Sigmoid colon (tissue), 7 donors: ENCODE measurements around the gene C6orf89. TPM values are rescaled to one million over a fixed set of nuclear protein-coding genes. Genes with fewer than 3 reads are reported as not detected.

Experiments used
- DNase-seq: peaks from one replicate; pipeline ENCODE4 v3.0.0-alpha.2; 2019
- H3K27ac ChIP-seq, 4 donors: fragments of 200-600 bp; sonication (generic); one replicate each; pipeline ENCODE4 v1.5.1; 2016 to 2019; ENCODE audit warnings: mild to moderate bottlenecking in 1 of 4
- H3K27me3 ChIP-seq, 3 donors: fragments of 200-600 bp; sonication (generic); one replicate each; pipeline ENCODE4 v1.5.1; 2019; ENCODE audit warnings: mild to moderate bottlenecking in 1 of 3
- H3K36me3 ChIP-seq, 4 donors: fragments of 200-600 bp; sonication (generic); one replicate each; pipeline ENCODE4 v1.5.1; 2016 to 2019
- H3K4me1 ChIP-seq, 4 donors: fragments of 200-600 bp; sonication (generic); one replicate each; pipeline ENCODE4 v1.5.1; 2017 to 2019
- H3K4me3 ChIP-seq, 4 donors: fragments of 200-600 bp; sonication (generic); one replicate each; pipeline ENCODE4 v1.5.1; 2017 to 2019; ENCODE audit warnings: mild to moderate bottlenecking in 2 of 4, moderate library complexity in 1 of 4
- H3K9me3 ChIP-seq, 4 donors: fragments of 200-600 bp in 3 of 4; sonication (generic) in 3 of 4; one replicate each; pipeline versions ENCODE4 v1.5.1 to v1.6.1; 2013 to 2019
- CTCF ChIP-seq, 4 experiments: fragments of 450-650 bp in 3 of 4; fragments of 200-600 bp in 1 of 4; IDR thresholded peaks; one replicate each; pipeline ENCODE4 v1.5.1; 2016 to 2019; ENCODE audit warnings: antibody characterized with exemption in 4 of 4, mild to moderate bottlenecking in 3 of 4, moderate library complexity in 2 of 4
- EP300 ChIP-seq, 4 donors: sonication (generic); formaldehyde crosslinking; IDR thresholded peaks; one replicate each; pipeline ENCODE4 v1.6.1; 2017; ENCODE audit warnings: antibody characterized with exemption in 4 of 4
- POLR2A ChIP-seq, 2 donors: fragments of 450-650 bp; IDR thresholded peaks; one replicate each; pipeline ENCODE4 v1.6.1; 2016; ENCODE audit warnings: antibody characterized with exemption in 2 of 2, mild to moderate bottlenecking in 2 of 2, moderate library complexity in 2 of 2
- POLR2AphosphoS5 ChIP-seq, 4 donors: sonication (generic); formaldehyde crosslinking; IDR thresholded peaks; one replicate each; pipeline ENCODE4 v1.6.1; 2017; ENCODE audit warnings: antibody characterized with exemption in 4 of 4
- WGBS, 2 donors: extraction: QIAGEN DNeasy Blood & Tissue Kit; methylation state at CpG; one replicate each; pipeline ENCODE4 v1.1.7; 2013; 5-methylcytosine and 5-hydroxymethylcytosine counted together
- intact Hi-C: fragments of 100-400 bp; cut with DNase I; formaldehyde crosslinking; loops from one replicate; pipeline ENCODE4 v1.15.1; 2023
- polyA plus RNA-seq, 3 donors: library from polyadenylated mRNA; stranded (reverse); fragments of 200-250 nt; gene quantifications; one replicate each; pipeline ENCODE4 v1.2.3, GENCODE V29; 2013
- total RNA-seq, 4 donors: library from RNA; depleted of rRNA; stranded (reverse); fragments of >200 nt; gene quantifications; one replicate each; pipeline ENCODE4 v1.1.0, GENCODE V29; 2016
- donor health status: healthy with polysubstance abuse.
- donor health status: Bipolar disorder and iron deficiency.
- donor health status: healthy.

C6orf89 gene
- total and polyA plus RNA-seq, 7 donors: 5.5 to 51.4 (median 37.3) TPM

- no peak overlapping the region for H3K27ac ChIP-seq
- H3K36me3 ChIP-seq: no peaks in the 10 kb centered on the region
- no peak overlapping the region for H3K4me3 ChIP-seq
- WGBS, 2 donors: 89 to 93% methylated on average over 17 of the region's 17 CpGs
- no peaks in the 10 kb centered on the region for H3K9me3 ChIP-seq
- intact Hi-C loops: no loop called here
- no peak for TF ChIP-seq POLR2A (IDR thresholded peaks at IDR 0.05)
- TF ChIP-seq POLR2AphosphoS5 (IDR thresholded peaks at IDR 0.05): no peak
- TF ChIP-seq CTCF (IDR thresholded peaks at IDR 0.05): no peak
- no peak for TF ChIP-seq EP300 (IDR thresholded peaks at IDR 0.05)
- no peaks in the 10 kb centered on the region for H3K27me3 ChIP-seq
- DNase-seq: no peak
- H3K4me1 ChIP-seq: peaks cover 0 to 9% (median 7%) of the 10 kb centered on the region in 4 donors
These were observed 74.0 kb downstream of the C6orf89 start for GRCh38 chr6:36959555-36960250.

GRCh38 chr6:36961441-36962435 lies 76.0 kb downstream of the C6orf89 start:
- Histone ChIP-seq H3K27me3 (no peaks in the 10 kb centered on the region), H3K36me3 (peaks cover 0 to 5% (median under 1%) of the 10 kb centered on the region in 4 donors), H3K4me3 (no peak overlapping the region), H3K9me3 (no peaks in the 10 kb centered on the region), H3K27ac (no peak overlapping the region), H3K4me1 (peaks cover 0 to 9% (median 7%) of the 10 kb centered on the region in 4 donors)
- TF ChIP-seq POLR2A (IDR thresholded peaks at IDR 0.05): no peak
- TF ChIP-seq CTCF (IDR thresholded peaks at IDR 0.05): no peak
- no peak for TF ChIP-seq EP300 (IDR thresholded peaks at IDR 0.05)
- no peak for TF ChIP-seq POLR2AphosphoS5 (IDR thresholded peaks at IDR 0.05)
- intact Hi-C loops: no loop called here
- no peak for DNase-seq
- 69 to 77% methylated on average over 40 of the region's 40 CpGs for WGBS, 2 donors

GRCh38 chr6:36962874-36963273 lies 77.1 kb downstream of the C6orf89 start:
- Histone ChIP-seq H3K9me3 (no peaks in the 10 kb centered on the region), H3K27me3 (no peaks in the 10 kb centered on the region), H3K4me1 (peaks cover 0 to 9% (median 7%) of the 10 kb centered on the region in 4 donors), H3K27ac (no peak overlapping the region), H3K4me3 (no peak overlapping the region), H3K36me3 (peaks cover 2 to 16% (median 8%) of the 10 kb centered on the region in 4 donors)
- peak; percentile 80 for DNase-seq
- intact Hi-C loops: no loop called here
- TF ChIP-seq POLR2AphosphoS5 (IDR thresholded peaks at IDR 0.05) (no peak), EP300 (IDR thresholded peaks at IDR 0.05) (no peak), CTCF (IDR thresholded peaks at IDR 0.05) (no peak), POLR2A (IDR thresholded peaks at IDR 0.05) (no peak)
- WGBS, 2 donors: 51 to 79% methylated on average over 12 of the region's 12 CpGs

- 46 to 57% methylated on average over 11 of the region's 11 CpGs for WGBS, 2 donors
- Histone ChIP-seq H3K9me3 (no peaks in the 10 kb centered on the region), H3K27ac (no peak overlapping the region), H3K4me3 (no peak overlapping the region), H3K36me3 (peaks cover 9 to 24% (median 15%) of the 10 kb centered on the region in 4 donors), H3K4me1 (peaks cover 0 to 9% (median 7%) of the 10 kb centered on the region in 4 donors), H3K27me3 (no peaks in the 10 kb centered on the region)
- peak in 1 of 4 donors; percentile 2 for TF ChIP-seq POLR2AphosphoS5 (IDR thresholded peaks at IDR 0.05)
- TF ChIP-seq EP300 (IDR thresholded peaks at IDR 0.05): no peak
- intact Hi-C loops: no loop called here
- no peak for DNase-seq
These were observed 77.9 kb downstream of the C6orf89 start for GRCh38 chr6:36963451-36964290.
